ENCODE data around the gene RPS6KA5.

DNA sequence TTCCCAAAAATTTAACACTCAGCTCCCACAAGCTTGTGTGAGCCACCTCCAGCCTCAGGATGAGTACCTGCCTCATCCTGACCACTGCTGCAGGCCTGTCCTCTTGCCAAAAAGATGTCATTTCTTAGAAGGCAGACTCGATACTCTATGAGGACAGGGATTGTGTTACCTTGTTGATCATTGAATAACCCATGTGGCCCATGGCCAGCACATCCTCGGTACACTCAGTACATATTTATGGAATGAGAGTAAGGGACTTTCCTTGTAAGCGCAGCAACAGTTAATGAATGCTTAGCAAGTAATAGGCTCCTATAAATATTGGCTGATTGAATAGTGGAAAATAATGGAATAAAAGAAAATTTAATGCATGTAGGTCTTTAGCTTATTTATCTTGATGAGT lies 38.1 kb upstream of the RPS6KA5 start:
- TF ChIP-seq, protein P1, sequence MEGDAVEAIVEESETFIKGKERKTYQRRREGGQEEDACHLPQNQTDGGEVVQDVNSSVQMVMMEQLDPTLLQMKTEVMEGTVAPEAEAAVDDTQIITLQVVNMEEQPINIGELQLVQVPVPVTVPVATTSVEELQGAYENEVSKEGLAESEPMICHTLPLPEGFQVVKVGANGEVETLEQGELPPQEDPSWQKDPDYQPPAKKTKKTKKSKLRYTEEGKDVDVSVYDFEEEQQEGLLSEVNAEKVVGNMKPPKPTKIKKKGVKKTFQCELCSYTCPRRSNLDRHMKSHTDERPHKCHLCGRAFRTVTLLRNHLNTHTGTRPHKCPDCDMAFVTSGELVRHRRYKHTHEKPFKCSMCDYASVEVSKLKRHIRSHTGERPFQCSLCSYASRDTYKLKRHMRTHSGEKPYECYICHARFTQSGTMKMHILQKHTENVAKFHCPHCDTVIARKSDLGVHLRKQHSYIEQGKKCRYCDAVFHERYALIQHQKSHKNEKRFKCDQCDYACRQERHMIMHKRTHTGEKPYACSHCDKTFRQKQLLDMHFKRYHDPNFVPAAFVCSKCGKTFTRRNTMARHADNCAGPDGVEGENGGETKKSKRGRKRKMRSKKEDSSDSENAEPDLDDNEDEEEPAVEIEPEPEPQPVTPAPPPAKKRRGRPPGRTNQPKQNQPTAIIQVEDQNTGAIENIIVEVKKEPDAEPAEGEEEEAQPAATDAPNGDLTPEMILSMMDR (IDR thresholded peaks at IDR 0.05): no peak
- TF ChIP-seq POLR2AphosphoS5 (IDR thresholded peaks at IDR 0.05): no peak
